A673 (cell line): Measurements from ENCODE around the gene STKLD1.

Experiments used
- CTCF ChIP-seq: fragments of 300-800, 200-600 bp; sonication (generic); conservative IDR thresholded peaks from 2 replicates; pipeline ENCODE4 v1.5.1; 2017; ENCODE audit warnings: low read depth, mild to moderate bottlenecking, antibody characterized with exemption, low read length, moderate library complexity, mixed read lengths
- EZH2 ChIP-seq: fragments of 200-600 bp; sonication (generic); IDR thresholded peaks from 2 replicates; pipeline ENCODE4 v1.6.1; 2017; ENCODE audit warnings: borderline replicate concordance, low read depth, mild to moderate bottlenecking, mixed read lengths, antibody characterized with exemption, low read length; ENCODE audit not compliant: poor library complexity, severe bottlenecking

GRCh38 chr9:133370685-133371084, 5.5 kb upstream of the STKLD1 start:
- TF ChIP-seq CTCF = no peak
- TF ChIP-seq EZH2 = no peak
